ENCODE results near the gene IGF2R. TPM values are rescaled to one million over a fixed set of nuclear protein-coding genes. Genes with fewer than 3 reads are reported as not detected.

The IGF2R gene
- polyA plus RNA-seq, 1 donor (not counting 4 experiments of a cell fraction or from before 2014, with no cell fraction given), result 40.9 TPM

DNA sequence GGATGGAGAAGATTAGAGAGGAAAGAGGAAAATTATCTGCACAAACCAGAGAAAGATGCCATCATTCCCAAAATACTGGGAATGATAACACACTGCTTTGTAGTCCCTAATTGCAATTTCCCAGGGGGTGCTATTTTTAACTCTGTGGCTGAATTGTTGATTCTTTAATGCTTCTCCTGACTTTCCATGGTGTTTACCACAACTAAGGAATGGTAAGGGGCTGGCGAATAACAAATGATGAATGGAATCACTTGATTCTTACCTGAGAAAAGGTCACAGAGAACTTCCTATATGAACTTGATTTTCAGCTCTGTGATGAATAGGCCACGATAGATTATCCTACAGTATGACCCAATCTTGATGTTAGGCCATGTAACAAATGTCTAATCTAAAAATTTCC lies 22.0 kb upstream of the IGF2R start:
- Histone ChIP-seq H3K4me3 (ENCODE audit: control insufficient read depth in 2 of 3, extremely low read depth in 1 of 3, insufficient read depth in 2 of 3, low read depth in 1 of 3, low read length in 3 of 3) (no peak overlapping the region), H4K20me1 (ENCODE audit: control insufficient read depth, extremely low read depth, insufficient read depth, low read length) (no peaks in the 10 kb centered on the region), H3K4me1 (ENCODE audit: control insufficient read depth, extremely low read depth, insufficient read depth, low read length) (no peaks in the 10 kb centered on the region), H3K9ac (ENCODE audit: control insufficient read depth, extremely low read depth, insufficient read depth, low read length) (no peak overlapping the region), H3K9me1 (ENCODE audit: control insufficient read depth, extremely low read depth, insufficient read depth, low read length) (no peaks in the 10 kb centered on the region), H3K27me3 (ENCODE audit: control insufficient read depth, extremely low read depth, insufficient read depth, low read length) (no peaks in the 10 kb centered on the region), H3K27ac (ENCODE audit: control insufficient read depth, insufficient read depth, low read length) (no peak overlapping the region), H3K36me3 (ENCODE audit: control insufficient read depth in 2 of 2, extremely low read depth in 1 of 2, insufficient read depth in 2 of 2, low read length in 2 of 2) (no peaks in the 10 kb centered on the region), H2AFZ (ENCODE audit: control insufficient read depth, low read length) (no peak overlapping the region), H3K4me2 (ENCODE audit: control insufficient read depth, extremely low read depth, insufficient read depth, low read depth, low read length) (no peak overlapping the region), H3K79me2 (ENCODE audit: control insufficient read depth, insufficient read depth, low read length) (no peaks in the 10 kb centered on the region), H3K9me3 (ENCODE audit: control insufficient read depth, low read depth, low read length) (peaks cover 1% of the 10 kb centered on the region)
- DNase-seq (ENCODE audit: low read depth, low spot score) (no peak), FAIRE-seq (no peak)
- TF ChIP-seq EZH2 (IDR thresholded peaks at IDR 0.05; ENCODE audit: low read length) (no peak), CTCF (optimal IDR thresholded peaks at IDR 0.05 in 1 of 3, IDR thresholded peaks at IDR 0.05 in 1 of 3, conservative IDR thresholded peaks at IDR 0.05 in 1 of 3; ENCODE audit: extremely low read depth in 1 of 3, insufficient read depth in 2 of 3, low read length in 3 of 3) (no peak)
- dilution Hi-C loops (cut with MboI; ENCODE audit: extremely low pct_ligation_motif_present, low sequenced_read_pairs), result no loop called here

GRCh38 chr6:159948199-159948598 lies 20.7 kb upstream of the IGF2R start:
- no peaks in the 10 kb centered on the region for H3K79me2 ChIP-seq (ENCODE audit: control insufficient read depth, insufficient read depth, low read length)
- H3K9ac ChIP-seq (ENCODE audit: control insufficient read depth, extremely low read depth, insufficient read depth, low read length), result no peak overlapping the region
- DNase-seq (ENCODE audit: low read depth, low spot score) (no peak), FAIRE-seq (no peak)
- dilution Hi-C loops (cut with MboI; ENCODE audit: extremely low pct_ligation_motif_present, low sequenced_read_pairs), result no loop called here
- no peak overlapping the region for H3K27ac ChIP-seq (ENCODE audit: control insufficient read depth, insufficient read depth, low read length)
- H3K4me3 ChIP-seq (ENCODE audit: control insufficient read depth in 2 of 3, extremely low read depth in 1 of 3, insufficient read depth in 2 of 3, low read depth in 1 of 3, low read length in 3 of 3), result no peak overlapping the region
- H2AFZ ChIP-seq (ENCODE audit: control insufficient read depth, low read length), result no peak overlapping the region
- H3K4me2 ChIP-seq (ENCODE audit: control insufficient read depth, extremely low read depth, insufficient read depth, low read depth, low read length), result no peak overlapping the region
- H3K9me3 ChIP-seq (ENCODE audit: control insufficient read depth, low read depth, low read length), result peaks cover 1% of the 10 kb centered on the region
- H3K27me3 ChIP-seq (ENCODE audit: control insufficient read depth, extremely low read depth, insufficient read depth, low read length), result no peaks in the 10 kb centered on the region
- no peaks in the 10 kb centered on the region for H3K36me3 ChIP-seq (ENCODE audit: control insufficient read depth in 2 of 2, extremely low read depth in 1 of 2, insufficient read depth in 2 of 2, low read length in 2 of 2)
- TF ChIP-seq EZH2 (IDR thresholded peaks at IDR 0.05; ENCODE audit: low read length) (no peak), CTCF (optimal IDR thresholded peaks at IDR 0.05 in 1 of 3, IDR thresholded peaks at IDR 0.05 in 1 of 3, conservative IDR thresholded peaks at IDR 0.05 in 1 of 3; ENCODE audit: extremely low read depth in 1 of 3, insufficient read depth in 2 of 3, low read length in 3 of 3) (no peak)
- no peaks in the 10 kb centered on the region for H4K20me1 ChIP-seq (ENCODE audit: control insufficient read depth, extremely low read depth, insufficient read depth, low read length)
- no peaks in the 10 kb centered on the region for H3K9me1 ChIP-seq (ENCODE audit: control insufficient read depth, extremely low read depth, insufficient read depth, low read length)
- H3K4me1 ChIP-seq (ENCODE audit: control insufficient read depth, extremely low read depth, insufficient read depth, low read length), result no peaks in the 10 kb centered on the region

Data from keratinocyte (primary cell).